HG03135 (cell line): ENCODE data around the gene HMCN2.

Experiments
- ATAC-seq: cut with Tn5 transposase; IDR thresholded peaks from one replicate; pipeline ENCODE4 v1.9.1; 2021; ENCODE audit warnings: mild to moderate bottlenecking, moderate library complexity; ENCODE audit not compliant: unreplicated experiment

HMCN2 gene

DNA sequence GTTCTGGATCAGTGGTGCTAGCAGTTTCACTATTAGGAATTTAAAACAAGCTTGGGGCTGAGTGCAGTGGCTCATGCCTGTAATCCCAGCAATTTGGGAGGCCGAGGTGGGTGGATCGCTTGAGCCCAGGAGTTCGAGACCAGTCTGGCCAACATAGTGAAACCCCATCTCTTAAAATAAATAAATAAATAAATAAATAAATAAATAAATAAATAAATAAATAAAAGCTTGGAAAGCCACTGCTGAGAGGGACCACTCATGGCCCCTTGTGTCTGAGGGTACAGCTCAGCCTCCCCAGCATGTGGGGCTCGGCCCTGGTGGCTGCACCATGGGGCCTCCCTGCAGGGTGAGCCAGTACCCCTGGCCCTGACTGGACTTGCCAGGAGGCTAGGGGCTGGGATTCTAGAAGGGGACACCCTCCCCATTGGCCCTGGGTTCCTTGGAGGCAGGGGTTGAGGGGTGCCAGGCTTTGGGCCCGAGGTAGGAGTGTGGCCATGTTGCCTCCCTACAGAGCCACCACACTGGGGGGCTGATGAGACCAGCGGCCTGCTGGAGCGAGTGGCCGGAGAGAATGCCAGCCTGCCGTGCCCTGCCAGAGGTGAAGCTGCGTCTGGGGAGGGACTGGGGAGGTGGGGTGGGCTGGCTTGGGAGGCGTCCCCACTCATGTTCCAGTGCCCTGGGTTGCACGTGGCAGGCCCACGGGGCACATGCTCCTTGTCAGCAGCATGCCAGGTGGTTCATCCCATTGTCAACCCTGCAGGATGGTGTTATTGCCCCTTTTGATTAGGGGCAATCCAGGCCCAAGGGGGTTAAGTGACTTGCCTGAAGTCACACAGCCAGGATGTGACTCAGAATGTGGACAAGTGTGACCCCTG lies 76.5 kb downstream of the HMCN2 start:
- ATAC-seq, result no peak

DNA sequence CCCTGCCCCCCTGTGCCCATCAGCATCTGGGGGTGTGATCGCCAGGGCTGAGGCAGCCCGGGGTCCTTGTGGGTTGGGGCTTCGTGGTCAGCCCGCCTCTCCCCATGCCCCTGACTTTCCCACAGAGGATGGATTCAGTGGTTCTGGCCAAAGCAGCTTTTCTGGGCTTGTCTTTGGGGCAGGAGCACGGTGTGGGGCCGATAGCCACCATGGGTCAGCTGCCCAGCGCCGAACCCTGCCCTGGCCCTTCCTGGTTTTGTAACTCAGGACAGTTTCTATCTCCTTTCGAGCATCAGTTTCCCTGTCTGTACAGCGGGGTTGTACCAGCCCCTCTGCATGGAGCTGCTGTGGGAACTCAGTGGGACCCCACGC lies 77.1 kb downstream of the HMCN2 start:
- ATAC-seq, result no peak

GRCh38 chr9:130343445-130343918 lies 77.9 kb downstream of the HMCN2 start:
- no peak for ATAC-seq

DNA sequence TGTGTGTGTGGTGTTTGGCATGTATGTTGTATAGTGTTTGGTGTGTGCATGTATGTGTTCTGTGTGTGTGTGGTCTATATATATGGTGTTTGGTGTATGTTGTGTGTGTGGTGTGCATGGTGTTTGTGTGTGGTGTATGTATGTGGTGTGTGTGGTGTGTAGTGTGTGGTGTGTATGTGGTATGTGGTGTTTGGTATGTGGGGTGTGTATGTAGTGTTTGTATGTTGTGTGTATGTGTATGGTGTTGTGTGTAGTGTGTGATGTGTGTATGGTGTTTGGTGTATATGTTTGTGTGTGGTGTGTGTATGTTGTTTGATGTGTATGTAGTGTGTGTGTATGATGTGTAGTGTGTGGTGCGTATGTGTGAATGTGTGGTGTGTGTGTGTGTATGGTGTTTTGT lies 78.8 kb downstream of the HMCN2 start:
- ATAC-seq, result no peak

DNA sequence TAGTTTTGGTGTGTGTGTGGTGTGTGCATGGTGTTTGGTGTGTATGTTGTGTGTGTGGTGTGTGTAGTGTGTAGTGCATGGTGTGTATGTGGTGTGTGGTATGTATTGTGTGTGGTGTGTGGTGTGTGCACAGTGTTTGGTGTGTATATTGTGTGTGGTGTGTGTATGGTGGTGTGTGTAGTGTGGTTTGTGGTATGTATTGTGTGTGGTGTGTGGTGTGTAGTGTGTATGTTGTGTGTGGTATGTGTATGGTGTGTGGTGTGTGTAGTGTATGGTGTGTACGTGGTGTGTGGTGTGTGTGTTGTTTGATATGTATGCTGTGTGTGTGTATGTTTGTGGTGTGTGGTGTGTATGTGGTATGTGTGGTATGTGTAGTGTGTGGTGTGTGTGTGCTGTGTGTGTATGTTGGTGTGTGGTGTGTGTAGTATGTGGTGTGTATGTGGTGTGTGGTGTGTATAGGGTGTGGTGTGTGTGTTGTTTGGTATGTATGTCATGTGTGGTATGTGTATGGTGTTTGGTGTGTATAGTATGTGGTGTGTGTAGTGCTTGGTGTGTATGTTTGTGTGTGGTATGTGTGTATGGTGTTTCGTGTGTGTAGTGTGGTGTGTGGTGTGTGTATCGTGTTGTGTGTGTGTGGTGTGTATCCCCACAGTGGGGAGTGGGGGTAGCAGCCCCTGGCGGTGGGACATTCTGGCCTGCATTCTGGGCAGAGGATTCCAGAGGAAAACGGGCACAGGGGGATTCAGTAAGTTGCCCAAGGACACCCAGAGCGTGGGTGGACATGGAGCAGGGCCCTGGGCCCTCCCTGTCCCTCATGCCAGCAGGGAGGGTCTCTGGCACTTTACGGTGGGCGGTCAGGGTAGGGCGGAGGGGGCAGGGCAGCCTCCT lies 79.7 kb downstream of the HMCN2 start:
- no peak for ATAC-seq

- ATAC-seq, result no peak
Measured at GRCh38 chr9:130345897-130346385, 80.4 kb downstream of the HMCN2 start.

DNA sequence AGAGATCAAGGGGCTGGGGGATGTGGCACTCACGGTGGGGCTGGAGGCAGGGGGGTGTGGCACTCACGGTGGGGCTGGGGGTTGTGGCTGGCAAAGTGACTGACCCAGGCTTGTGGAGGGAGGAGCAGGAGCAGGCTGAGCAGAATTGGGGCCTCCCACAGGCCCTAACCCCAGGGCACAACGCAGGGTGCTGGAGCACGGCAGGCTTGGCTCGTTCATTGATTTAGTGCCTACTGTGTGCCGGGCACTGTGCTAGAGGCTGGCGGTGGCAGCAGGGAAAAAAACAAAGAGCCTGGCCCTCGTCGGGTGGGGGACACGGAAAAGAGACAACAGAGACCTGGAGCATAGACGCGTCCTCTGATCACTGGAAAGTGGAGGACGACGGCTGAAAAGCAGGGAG lies 80.9 kb downstream of the HMCN2 start:
- ATAC-seq, result no peak

- ATAC-seq, result no peak
Measured at GRCh38 chr9:130347036-130347435, 81.5 kb downstream of the HMCN2 start.

GRCh38 chr9:130347931-130348330 lies 82.4 kb downstream of the HMCN2 start:
- ATAC-seq, result no peak

GRCh38 chr9:130348341-130348740 lies 82.8 kb downstream of the HMCN2 start:
- no peak for ATAC-seq

GRCh38 chr9:130348881-130349280 lies 83.3 kb downstream of the HMCN2 start:
- ATAC-seq, result no peak

DNA sequence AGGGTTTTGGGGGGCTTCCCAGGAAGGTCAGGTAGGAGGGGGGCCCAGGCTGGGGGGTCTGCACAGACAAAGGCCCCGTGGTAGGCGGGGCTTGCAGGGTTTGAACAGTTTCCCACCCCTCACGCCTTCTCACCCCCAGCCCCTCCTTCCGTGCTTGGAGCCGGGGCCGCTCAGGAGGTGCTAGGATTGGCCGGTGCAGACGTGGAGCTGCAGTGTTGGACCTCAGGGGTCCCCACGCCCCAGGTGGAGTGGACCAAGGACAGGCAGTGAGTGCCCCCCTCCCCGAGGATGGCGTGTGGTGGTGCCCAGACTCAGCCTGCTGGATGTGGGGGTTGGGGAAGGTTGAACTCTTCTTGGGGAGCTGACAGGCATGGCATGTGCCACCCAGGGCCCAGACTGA lies 83.8 kb downstream of the HMCN2 start:
- ATAC-seq, result no peak

- no peak for ATAC-seq
Measured at GRCh38 chr9:130351343-130351742, 85.8 kb downstream of the HMCN2 start.

DNA sequence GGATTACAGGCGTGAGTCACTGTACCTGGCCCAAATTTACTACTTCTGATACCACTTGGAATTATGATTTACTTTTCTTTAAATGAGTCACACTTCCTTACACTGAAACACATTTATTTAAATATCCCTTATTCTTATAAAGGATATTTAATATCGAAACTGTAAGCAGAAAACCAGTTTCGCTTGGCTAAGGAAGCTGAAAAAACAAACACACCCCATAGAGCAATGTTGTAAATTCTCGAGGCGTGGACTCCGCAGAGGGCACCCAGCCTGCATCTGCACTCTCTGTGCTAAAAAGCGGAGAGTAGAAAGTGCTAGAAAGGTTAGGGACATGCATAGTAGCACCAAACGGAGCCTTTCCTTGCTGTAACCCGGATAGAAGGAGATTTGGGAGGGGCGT lies 86.5 kb downstream of the HMCN2 start:
- no peak for ATAC-seq

- no peak for ATAC-seq
Measured at GRCh38 chr9:130352586-130353285, 87.2 kb downstream of the HMCN2 start.

GRCh38 chr9:130354378-130354777 lies 88.8 kb downstream of the HMCN2 start:
- no peak for ATAC-seq

DNA sequence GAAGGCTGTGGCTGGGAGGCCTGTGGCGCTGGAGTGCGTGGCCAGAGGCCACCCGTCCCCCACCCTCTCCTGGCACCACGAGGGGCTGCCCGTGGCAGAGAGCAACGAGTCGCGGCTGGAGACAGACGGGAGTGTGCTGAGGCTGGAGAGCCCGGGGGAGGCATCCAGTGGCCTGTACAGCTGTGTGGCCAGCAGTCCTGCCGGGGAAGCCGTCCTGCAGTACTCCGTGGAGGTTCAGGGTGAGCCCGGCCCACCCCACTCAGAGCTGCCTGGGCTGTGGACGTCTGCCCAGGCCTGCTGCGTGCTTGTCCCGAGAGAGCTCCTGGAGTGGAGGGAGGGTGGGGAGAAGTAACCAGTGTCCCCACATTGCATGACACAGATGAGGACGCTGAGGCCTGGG lies 89.2 kb downstream of the HMCN2 start:
- ATAC-seq, result no peak

DNA sequence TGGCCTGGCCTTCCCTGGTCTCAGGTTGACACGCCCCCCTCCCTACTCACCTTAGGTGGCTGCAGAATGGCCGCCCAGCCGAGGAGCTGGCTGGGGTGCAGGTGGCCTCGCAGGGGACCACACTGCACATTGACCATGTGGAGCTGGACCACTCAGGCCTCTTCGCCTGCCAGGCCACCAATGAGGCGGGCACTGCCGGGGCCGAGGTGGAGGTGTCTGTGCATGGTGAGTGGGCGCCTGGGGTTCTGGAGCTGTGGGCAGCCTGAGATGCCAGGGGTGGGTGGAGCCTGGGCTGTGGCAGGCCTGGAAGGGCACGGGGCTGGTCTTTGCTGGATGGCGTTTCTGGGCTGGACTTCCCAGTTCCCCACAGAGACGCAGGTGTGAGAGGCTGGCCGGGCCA lies 90.5 kb downstream of the HMCN2 start:
- no peak for ATAC-seq

GRCh38 chr9:130356877-130357584 lies 91.5 kb downstream of the HMCN2 start:
- ATAC-seq, result no peak

- no peak for ATAC-seq
Measured at GRCh38 chr9:130358928-130359327, 93.4 kb downstream of the HMCN2 start.
